Common myeloid progenitor, CD34-positive (primary cell): ENCODE results near the gene COQ8A.

Source experiments
- CTCF ChIA-PET: fragments of 350-600 bp; sonication (Branson Sonifier 250); formaldehyde crosslinking; loops from one replicate; lab custom pipeline; 2021; ENCODE audit warnings: antibody characterized with exemption; lab: Charles Lee
- POLR2A ChIA-PET: fragments of 350-600 bp; sonication (Branson Sonifier 250); formaldehyde crosslinking; loops from one replicate; lab custom pipeline; 2021; ENCODE audit warnings: antibody characterized with exemption; lab: Charles Lee
- DNase-seq, 3 donors: peaks; one replicate each; pipeline versions ENCODE4 v3.0.0 to v3.0.0-alpha.2; 2013
- H3K27ac ChIP-seq, 2 experiments: 1 replicate in 1 of 2; 2 replicates in 1 of 2; pipeline ENCODE4 v1.7.0; 2013; ENCODE audit warnings: inconsistent platforms in 2 of 2, low read length in 2 of 2, mild to moderate bottlenecking in 2 of 2, low read depth in 1 of 2, moderate library complexity in 1 of 2; ENCODE audit not compliant: severe bottlenecking in 2 of 2, insufficient read depth in 1 of 2, poor library complexity in 1 of 2
- H3K27me3 ChIP-seq, 5 experiments: replicated peaks in 2 of 5; 1 replicate in 3 of 5; 2 replicates in 2 of 5; pipeline versions ENCODE4 v1.6.1 to v1.7.0; 2013; ENCODE audit warnings: low read length in 4 of 5, mild to moderate bottlenecking in 2 of 5, moderate library complexity in 2 of 5, inconsistent platforms in 1 of 5; ENCODE audit not compliant: insufficient read depth in 5 of 5, control insufficient read depth in 4 of 5
- H3K36me3 ChIP-seq, 4 experiments: 1 replicate in 2 of 4; 2 replicates in 2 of 4; pipeline versions ENCODE4 v1.6.1 to v1.7.0; 2013; ENCODE audit warnings: low read length in 3 of 4, control low read depth in 1 of 4, mild to moderate bottlenecking in 1 of 4; ENCODE audit not compliant: control insufficient read depth in 4 of 4, insufficient read depth in 4 of 4
- H3K4me1 ChIP-seq, 4 experiments: 1 replicate in 3 of 4; 2 replicates in 1 of 4; pipeline versions ENCODE4 v1.6.1 to v1.7.1; 2013; ENCODE audit warnings: low read length in 3 of 4, mild to moderate bottlenecking in 3 of 4, control low read depth in 1 of 4, inconsistent platforms in 1 of 4, moderate library complexity in 1 of 4; ENCODE audit not compliant: control insufficient read depth in 4 of 4, insufficient read depth in 4 of 4; ENCODE audit errors: control extremely low read depth in 1 of 4
- H3K4me3 ChIP-seq, 7 experiments: 1 replicate in 4 of 7; 2 replicates in 3 of 7; pipeline versions ENCODE4 v1.5.1 to v1.7.0; 2013; ENCODE audit warnings: mild to moderate bottlenecking in 7 of 7, low read length in 6 of 7, moderate library complexity in 6 of 7, inconsistent platforms in 2 of 7, low read depth in 2 of 7, control low read depth in 1 of 7; ENCODE audit not compliant: insufficient read depth in 4 of 7, control insufficient read depth in 1 of 7; ENCODE audit errors: extremely low read depth in 1 of 7
- H3K9me3 ChIP-seq, 5 experiments: 1 replicate in 4 of 5; 2 replicates in 1 of 5; pipeline versions ENCODE4 v1.6.1 to v1.7.1; 2013; ENCODE audit warnings: low read length in 4 of 5, mild to moderate bottlenecking in 2 of 5, inconsistent platforms in 1 of 5, low read depth in 1 of 5, moderate library complexity in 1 of 5; ENCODE audit not compliant: control insufficient read depth in 4 of 5, insufficient read depth in 2 of 5; ENCODE audit errors: control extremely low read depth in 1 of 5
- WGBS: methylation state at CpG from one replicate; pipeline ENCODE4 v1.1.5; 2013; ENCODE audit not compliant: insufficient coverage; 5-methylcytosine and 5-hydroxymethylcytosine counted together

The COQ8A gene

GRCh38 chr1:226983247-226983991, 43.3 kb downstream of the COQ8A start:
- Histone ChIP-seq H3K9me3 (no peaks in the 10 kb centered on the region), H3K4me1 (peaks cover 0 to 10% (median 3%) of the 10 kb centered on the region in 4 experiments), H3K36me3 (peaks cover 9 to 99% (median 72%) of the 10 kb centered on the region in 4 experiments), H3K27ac (no peak overlapping the region), H3K4me3 (no peak overlapping the region), H3K27me3 (no peaks in the 10 kb centered on the region)
- ChIA-PET CTCF (interaction anchor here (1.1 kb wide), 1 partner anchor 10 kb away, joined by 3 read pairs; no protein-coding TSS in a partner anchor), POLR2A (no interaction called here)
- no peak for DNase-seq
- WGBS: 96% methylated on average over 15 of the region's 18 CpGs

- H3K27ac ChIP-seq: no peak overlapping the region
- H3K4me3 ChIP-seq: no peak overlapping the region
- ChIA-PET POLR2A (no interaction called here), CTCF (interaction anchor here (0.8 to 1.1 kb wide), 3 partner anchors 11 to 72 kb away, joined by 3 read pairs; no protein-coding TSS in a partner anchor)
- H3K27me3 ChIP-seq: no peaks in the 10 kb centered on the region
- DNase-seq: no peak
- H3K4me1 ChIP-seq: peaks cover 0 to 16% (median 6%) of the 10 kb centered on the region in 4 experiments
- H3K36me3 ChIP-seq: peaks cover 8 to 93% (median 72%) of the 10 kb centered on the region in 4 experiments
- 93% methylated on average over 3 of the region's 5 CpGs for WGBS
- H3K9me3 ChIP-seq: no peaks in the 10 kb centered on the region
These were observed 43.9 kb downstream of the COQ8A start for GRCh38 chr1:226983992-226984364.

GRCh38 chr1:226984521-226985238, 44.6 kb downstream of the COQ8A start:
- Histone ChIP-seq H3K27me3 (no peaks in the 10 kb centered on the region), H3K4me3 (no peak overlapping the region), H3K27ac (no peak overlapping the region), H3K9me3 (no peaks in the 10 kb centered on the region), H3K36me3 (peaks cover 7 to 86% (median 71%) of the 10 kb centered on the region in 4 experiments), H3K4me1 (peaks cover 1 to 23% (median 13%) of the 10 kb centered on the region in 4 experiments)
- ChIA-PET POLR2A (no interaction called here), CTCF (interaction anchor here (0.8 to 1.1 kb wide), 3 partner anchors 12 to 72 kb away, joined by 3 read pairs; no protein-coding TSS in a partner anchor)
- no peak for DNase-seq
- WGBS: 88% methylated on average over 16 of the region's 18 CpGs

- CTCF ChIA-PET: no interaction called here
- no peaks in the 10 kb centered on the region for H3K9me3 ChIP-seq
- no peak for DNase-seq
- H3K27ac ChIP-seq: no peak overlapping the region
- H3K4me3 ChIP-seq: no peak overlapping the region
- H3K27me3 ChIP-seq: no peaks in the 10 kb centered on the region
- H3K36me3 ChIP-seq: peaks cover 7 to 81% (median 65%) of the 10 kb centered on the region in 4 experiments
- POLR2A ChIA-PET: no interaction called here
- WGBS: 97% methylated on average over 20 of the region's 20 CpGs
- peaks cover 1 to 29% (median 20%) of the 10 kb centered on the region in 4 experiments for H3K4me1 ChIP-seq
These were observed 45.2 kb downstream of the COQ8A start for GRCh38 chr1:226985239-226985838.

GRCh38 chr1:226985839-226986463, 45.9 kb downstream of the COQ8A start:
- WGBS: over 99% methylated on average over 19 of the region's 25 CpGs
- CTCF ChIA-PET: no interaction called here

GRCh38 chr1:226986496-226987178, 46.5 kb downstream of the COQ8A start:
- Histone ChIP-seq H3K9me3 (no peaks in the 10 kb centered on the region), H3K27ac (peak overlapping the region in 1 of 2 experiments; percentile 12), H3K27me3 (no peaks in the 10 kb centered on the region), H3K36me3 (peaks cover 7 to 68% (median 58%) of the 10 kb centered on the region in 4 experiments), H3K4me1 (peaks cover 5 to 41% (median 24%) of the 10 kb centered on the region in 4 experiments), H3K4me3 (no peak overlapping the region)
- CTCF ChIA-PET: no interaction called here
- POLR2A ChIA-PET: no interaction called here
- WGBS: 94% methylated on average over 16 of the region's 21 CpGs
- DNase-seq: peak in 1 of 3 donors; percentile 12

More at GRCh38 chr1:226985839-226986463, 45.9 kb downstream of the COQ8A start:
- Histone ChIP-seq H3K27me3 (no peaks in the 10 kb centered on the region), H3K4me3 (no peak overlapping the region), H3K4me1 (peaks cover 5 to 35% (median 24%) of the 10 kb centered on the region in 4 experiments), H3K36me3 (peaks cover 7 to 75% (median 63%) of the 10 kb centered on the region in 4 experiments), H3K9me3 (no peaks in the 10 kb centered on the region), H3K27ac (no peak overlapping the region)
- POLR2A ChIA-PET: no interaction called here
- peak in 1 of 3 donors; percentile 15 for DNase-seq
